Central memory CD4-positive, alpha-beta T cell (primary cell): ENCODE data around the gene TMEM121B.

Source experiments
- DNase-seq: peaks from one replicate; pipeline ENCODE4 v3.0.0; 2022

Gene TMEM121B

GRCh38 chr22:17087498-17088131 is 33.5 kb downstream of the TMEM121B start:
- peak; percentile 80 for DNase-seq

GRCh38 chr22:17086788-17087497 is 34.2 kb downstream of the TMEM121B start:
- peak; percentile 29 for DNase-seq

GRCh38 chr22:17086296-17086695 is 34.9 kb downstream of the TMEM121B start:
- no peak for DNase-seq

- DNase-seq = no peak
Observed at GRCh38 chr22:17085277-17086181, 35.6 kb downstream of the TMEM121B start.

GRCh38 chr22:17084554-17085276 is 36.4 kb downstream of the TMEM121B start, which contains the start of gene IL17RA:
TSS of gene IL17RA (plus strand) at chr22:17085000. CDS start at chr22:17085092, 92 bp downstream.
- DNase-seq = peak; percentile 92

GRCh38 chr22:17083811-17084441 is 37.2 kb downstream of the TMEM121B start:
- no peak for DNase-seq

- no peak for DNase-seq
Observed at GRCh38 chr22:17083255-17083654, 37.9 kb downstream of the TMEM121B start.

GRCh38 chr22:17079572-17079971 is 41.6 kb downstream of the TMEM121B start:
- no peak for DNase-seq

- DNase-seq = no peak
Observed at GRCh38 chr22:17077255-17077654, 43.9 kb downstream of the TMEM121B start.

GRCh38 chr22:17074648-17075002 is 46.5 kb downstream of the TMEM121B start:
- no peak for DNase-seq

- DNase-seq = no peak
Observed at GRCh38 chr22:17072877-17073276, 48.3 kb downstream of the TMEM121B start.
